SK-N-DZ (cell line): ENCODE measurements around the gene INO80B.
"Not testable (repeated sequence)": the region's sequence is repeated elsewhere in the genome, so short reads cannot be mapped to it uniquely, and the experiment has no call there.

Source experiments
- DNase-seq: peaks from one replicate; pipeline ENCODE4 v3.0.0-alpha.2; 2015; ENCODE audit warnings: low spot score

Gene INO80B

GRCh38 chr2:74425523-74425922 lies 29.4 kb upstream of the INO80B start:
- no peak for DNase-seq

- DNase-seq = no peak
These were observed 28.6 kb upstream of the INO80B start for GRCh38 chr2:74426181-74426758.

GRCh38 chr2:74427551-74427950 lies 27.3 kb upstream of the INO80B start:
- DNase-seq = no peak

- no peak for DNase-seq
These were observed 26.2 kb upstream of the INO80B start for GRCh38 chr2:74428675-74429074.

- no peak for DNase-seq
These were observed 25.1 kb upstream of the INO80B start for GRCh38 chr2:74429487-74430451.

- DNase-seq = no peak
These were observed 24.4 kb upstream of the INO80B start for GRCh38 chr2:74430502-74430901.

- no peak for DNase-seq
These were observed 18.6 kb upstream of the INO80B start for GRCh38 chr2:74436111-74436805.

GRCh38 chr2:74436848-74437695 lies 17.8 kb upstream of the INO80B start:
- no peak for DNase-seq

- DNase-seq = no peak
These were observed 16.6 kb upstream of the INO80B start for GRCh38 chr2:74438248-74438647.

GRCh38 chr2:74439373-74439772 lies 15.5 kb upstream of the INO80B start:
- no peak for DNase-seq

- DNase-seq = peak; percentile 47
These were observed 15.0 kb upstream of the INO80B start for GRCh38 chr2:74439803-74440377.

GRCh38 chr2:74440378-74441169 lies 14.3 kb upstream of the INO80B start:
- peak; percentile 92 for DNase-seq

GRCh38 chr2:74441170-74441689 lies 13.7 kb upstream of the INO80B start:
- DNase-seq = no peak

GRCh38 chr2:74441690-74442482 lies 13.0 kb upstream of the INO80B start, which contains the start of gene RTKN:
RTKN (minus strand) TSS chr2:74441937; CDS start chr2:74441816, 121 bp downstream.
- DNase-seq = no peak

- not testable (repeated sequence) for DNase-seq
These were observed 12.2 kb upstream of the INO80B start for GRCh38 chr2:74442483-74443297.

- no peak for DNase-seq
These were observed 10.2 kb upstream of the INO80B start for GRCh38 chr2:74444498-74445318.
